ENCODE data around the gene PIK3R5. TPM values are rescaled to one million over a fixed set of nuclear protein-coding genes. Genes with fewer than 3 reads are reported as not detected.

The PIK3R5 gene
- total and polyA plus RNA-seq, 12 donors, result 1.2 to 51.7 (median 17.2) TPM

DNA sequence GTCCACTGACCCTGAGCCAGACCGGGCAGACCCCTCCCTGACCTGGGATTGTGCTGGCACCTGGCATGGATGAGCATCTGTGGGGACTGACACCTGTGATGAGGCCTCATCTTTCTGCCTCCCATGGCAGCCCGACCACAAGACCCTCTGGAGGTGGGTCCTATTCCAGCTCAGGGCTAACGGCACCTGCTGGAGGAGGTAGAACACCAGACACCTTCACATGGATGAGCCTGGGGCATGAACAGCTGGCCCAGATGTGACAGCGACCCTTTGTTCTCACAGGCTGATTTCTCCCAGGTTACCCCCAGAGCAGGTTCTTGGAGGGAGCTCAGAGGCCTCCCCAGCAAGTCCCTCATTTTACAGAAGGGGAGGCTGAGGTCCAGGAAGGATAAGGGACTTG lies 51.6 kb downstream of the PIK3R5 start:
- intact Hi-C loops (cut with DNase I), result no loop called here
- no peaks in the 10 kb centered on the region for H3K4me1 ChIP-seq (replicated peaks in 1 of 2)
- H3K36me3 ChIP-seq (replicated peaks in 1 of 2), result no peaks in the 10 kb centered on the region
- no peak overlapping the region for H3K4me3 ChIP-seq
- H3K27me3 ChIP-seq, result no peaks in the 10 kb centered on the region
- 60 to 79% (median 74%) methylated on average over 1 to 4 of the region's 4 CpGs for WGBS, 4 donors
- no peak for TF ChIP-seq CTCF (IDR thresholded peaks at IDR 0.05)
- TF ChIP-seq POLR2A (IDR thresholded peaks at IDR 0.05), result no peak
- peak in 1 of 7 donors; percentile 37 for DNase-seq
- H3K9me3 ChIP-seq (replicated peaks in 1 of 3), result no peaks in the 10 kb centered on the region
- no peak overlapping the region for H3K27ac ChIP-seq

- H3K27me3 ChIP-seq, result no peaks in the 10 kb centered on the region
- intact Hi-C loops (cut with DNase I), result no loop called here
- TF ChIP-seq POLR2A (IDR thresholded peaks at IDR 0.05) (no peak), CTCF (IDR thresholded peaks at IDR 0.05) (no peak)
- no peaks in the 10 kb centered on the region for H3K9me3 ChIP-seq (replicated peaks in 1 of 3)
- DNase-seq, result peak in 1 of 7 donors; percentile 38
- H3K36me3 ChIP-seq (replicated peaks in 1 of 2), result no peaks in the 10 kb centered on the region
- no peak overlapping the region for H3K27ac ChIP-seq
- H3K4me1 ChIP-seq (replicated peaks in 1 of 2), result no peaks in the 10 kb centered on the region
- WGBS, 4 donors, result 79 to 96% (median 90%) methylated on average over 6 of the region's 6 CpGs
- H3K4me3 ChIP-seq, result no peak overlapping the region
Observed at GRCh38 chr17:8913091-8913490, 52.4 kb downstream of the PIK3R5 start.

- H3K27ac ChIP-seq, result no peak overlapping the region
- H3K27me3 ChIP-seq, result no peaks in the 10 kb centered on the region
- intact Hi-C loops (cut with DNase I), result no loop called here
- H3K4me3 ChIP-seq, result no peak overlapping the region
- peak in 1 of 7 donors; percentile 34 for DNase-seq
- 73 to 79% (median 76%) methylated on average over 12 to 18 of the region's 18 CpGs for WGBS, 4 donors
- no peaks in the 10 kb centered on the region for H3K4me1 ChIP-seq (replicated peaks in 1 of 2)
- no peak for TF ChIP-seq POLR2A (IDR thresholded peaks at IDR 0.05)
- no peak for TF ChIP-seq CTCF (IDR thresholded peaks at IDR 0.05)
- no peaks in the 10 kb centered on the region for H3K36me3 ChIP-seq (replicated peaks in 1 of 2)
- H3K9me3 ChIP-seq (replicated peaks in 1 of 3), result no peaks in the 10 kb centered on the region
Observed at GRCh38 chr17:8912084-8912981, 53.2 kb downstream of the PIK3R5 start.

- Histone ChIP-seq H3K27ac (peak overlapping the region in 2 of 5 donors; percentile 21 to 34), H3K36me3 (replicated peaks in 1 of 2) (no peaks in the 10 kb centered on the region), H3K9me3 (replicated peaks in 1 of 3) (no peaks in the 10 kb centered on the region), H3K4me3 (no peak overlapping the region), H3K27me3 (no peaks in the 10 kb centered on the region), H3K4me1 (replicated peaks in 1 of 2) (no peaks in the 10 kb centered on the region)
- TF ChIP-seq CTCF (IDR thresholded peaks at IDR 0.05) (no peak), POLR2A (IDR thresholded peaks at IDR 0.05) (no peak)
- intact Hi-C loops (cut with DNase I), result no loop called here
- WGBS, 4 donors, result 62 to 79% (median 75%) methylated on average over 5 to 18 of the region's 18 CpGs
- peak in 1 of 7 donors; percentile 28 for DNase-seq
Observed at GRCh38 chr17:8910969-8911604, 54.4 kb downstream of the PIK3R5 start.

Data from adrenal gland (tissue), 12 donors.